Measurements from ENCODE around the gene SCN4B. TPM values are rescaled to one million over a fixed set of nuclear protein-coding genes. Genes with fewer than 3 reads are reported as not detected.

SCN4B gene
- total RNA-seq, 1 experiment from 2014 or later, result not detected

DNA sequence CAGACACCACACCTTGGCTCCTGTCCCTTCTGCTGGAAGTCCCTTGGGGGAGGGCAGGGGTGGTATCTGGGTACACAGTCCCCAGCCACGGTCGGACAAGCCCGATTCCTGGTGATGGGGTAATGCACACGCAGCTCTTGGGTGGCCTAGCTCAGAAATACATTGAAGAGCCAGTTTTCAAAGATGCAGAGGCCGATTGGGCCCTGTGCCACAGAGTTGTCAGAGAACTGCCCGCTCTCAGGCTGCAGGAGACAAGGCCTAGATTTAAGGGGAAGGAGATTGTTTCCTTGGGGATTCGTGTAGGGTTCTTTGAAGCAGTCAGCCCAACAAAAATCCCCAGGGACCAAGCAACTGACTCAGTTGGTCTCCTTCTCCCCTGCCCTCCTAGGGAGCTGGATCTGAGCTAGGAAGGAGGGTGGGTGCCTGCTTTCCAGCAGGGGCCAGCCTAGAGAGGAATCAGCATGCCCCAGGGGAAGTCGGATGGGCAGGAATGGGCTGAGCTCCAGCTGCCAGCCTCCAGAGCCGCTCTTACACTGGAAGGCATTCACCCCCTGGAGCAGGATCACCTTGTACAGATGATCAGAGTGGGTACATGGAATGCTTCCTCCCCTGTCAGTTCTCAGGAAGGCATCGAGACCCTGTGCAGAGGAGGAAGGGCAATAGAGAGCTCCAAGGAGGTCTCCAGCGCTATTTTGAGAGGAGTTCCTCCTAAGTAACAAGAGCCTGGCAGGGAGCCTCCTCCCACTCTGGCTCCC, 3.3 kb upstream of the SCN4B start:
- no TSS peak for BruUV-seq (replicated peaks)
- H3K27ac ChIP-seq, result no peak overlapping the region
- CTCF ChIA-PET, result interaction anchor here (0.8 kb wide), 1 partner anchor 16 kb away, joined by 4 read pairs; no protein-coding TSS in a partner anchor
- no peak overlapping the region for H2AFZ ChIP-seq
- no peak for DNase-seq
- no peaks in the 10 kb centered on the region; the same call in 1 of the 2 replicates for H3K4me1 ChIP-seq (replicated peaks; ENCODE audit: insufficient read depth)
- H3K79me2 ChIP-seq (ENCODE audit: low read depth), result no peaks in the 10 kb centered on the region
- TF ChIP-seq, protein P1, sequence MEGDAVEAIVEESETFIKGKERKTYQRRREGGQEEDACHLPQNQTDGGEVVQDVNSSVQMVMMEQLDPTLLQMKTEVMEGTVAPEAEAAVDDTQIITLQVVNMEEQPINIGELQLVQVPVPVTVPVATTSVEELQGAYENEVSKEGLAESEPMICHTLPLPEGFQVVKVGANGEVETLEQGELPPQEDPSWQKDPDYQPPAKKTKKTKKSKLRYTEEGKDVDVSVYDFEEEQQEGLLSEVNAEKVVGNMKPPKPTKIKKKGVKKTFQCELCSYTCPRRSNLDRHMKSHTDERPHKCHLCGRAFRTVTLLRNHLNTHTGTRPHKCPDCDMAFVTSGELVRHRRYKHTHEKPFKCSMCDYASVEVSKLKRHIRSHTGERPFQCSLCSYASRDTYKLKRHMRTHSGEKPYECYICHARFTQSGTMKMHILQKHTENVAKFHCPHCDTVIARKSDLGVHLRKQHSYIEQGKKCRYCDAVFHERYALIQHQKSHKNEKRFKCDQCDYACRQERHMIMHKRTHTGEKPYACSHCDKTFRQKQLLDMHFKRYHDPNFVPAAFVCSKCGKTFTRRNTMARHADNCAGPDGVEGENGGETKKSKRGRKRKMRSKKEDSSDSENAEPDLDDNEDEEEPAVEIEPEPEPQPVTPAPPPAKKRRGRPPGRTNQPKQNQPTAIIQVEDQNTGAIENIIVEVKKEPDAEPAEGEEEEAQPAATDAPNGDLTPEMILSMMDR (conservative IDR thresholded peaks at IDR 0.05), result no peak
- no peak for TF ChIP-seq EZH2 (IDR thresholded peaks at IDR 0.05; ENCODE audit: low read depth)
- H3K9me3 ChIP-seq (ENCODE audit: insufficient read depth, low read depth), result no peaks in the 10 kb centered on the region
- peaks cover 95% of the 10 kb centered on the region for H3K27me3 ChIP-seq (ENCODE audit: insufficient read depth, low read depth)
- no peaks in the 10 kb centered on the region for H3K36me3 ChIP-seq (ENCODE audit: low read depth)
- 0 out of 2 replicates have a peak overlapping the region, but pooled peaks have one; percentile 30 for H3K4me2 ChIP-seq
- peaks cover 5% of the 10 kb centered on the region; the same call in 1 of the 2 replicates for H3F3A ChIP-seq (ENCODE audit: insufficient read depth, low read depth)
- no peaks in the 10 kb centered on the region for H3K9me2 ChIP-seq (ENCODE audit: insufficient read depth)
- H4K20me1 ChIP-seq (ENCODE audit: insufficient read depth), result no peaks in the 10 kb centered on the region
- intact Hi-C loops (cut with micrococcal nuclease; ENCODE audit: unreplicated experiment), result no loop called here
- no peak overlapping the region for H3K4me3 ChIP-seq
- POLR2A ChIA-PET (ENCODE audit: unreplicated experiment), result no interaction called here

GRCh38 chr11:118154641-118155040, 2.0 kb upstream of the SCN4B start:
- no peak for DNase-seq
- peaks cover 95% of the 10 kb centered on the region for H3K27me3 ChIP-seq (ENCODE audit: insufficient read depth, low read depth)
- POLR2A ChIA-PET (ENCODE audit: unreplicated experiment), result no interaction called here

GRCh38 chr11:118153976-118154375, 1.4 kb upstream of the SCN4B start:
- Histone ChIP-seq H3K36me3 (ENCODE audit: low read depth) (no peaks in the 10 kb centered on the region), H3K27ac (no peak overlapping the region), H3K4me3 (no peak overlapping the region), H2AFZ (no peak overlapping the region), H3K27me3 (ENCODE audit: insufficient read depth, low read depth) (peaks cover 91% of the 10 kb centered on the region), H3K79me2 (ENCODE audit: low read depth) (no peaks in the 10 kb centered on the region), H3K9me3 (ENCODE audit: insufficient read depth, low read depth) (no peaks in the 10 kb centered on the region), H3F3A (ENCODE audit: insufficient read depth, low read depth) (peaks cover 5% of the 10 kb centered on the region; the same call in 1 of the 2 replicates), H3K4me2 (no peak overlapping the region), H3K9me2 (ENCODE audit: insufficient read depth) (no peaks in the 10 kb centered on the region), H4K20me1 (ENCODE audit: insufficient read depth) (no peaks in the 10 kb centered on the region), H3K4me1 (replicated peaks; ENCODE audit: insufficient read depth) (no peaks in the 10 kb centered on the region; the same call in 1 of the 2 replicates)
- ChIA-PET CTCF (no interaction called here), POLR2A (ENCODE audit: unreplicated experiment) (no interaction called here)
- no peak for TF ChIP-seq EZH2 (IDR thresholded peaks at IDR 0.05; ENCODE audit: low read depth)
- TF ChIP-seq, protein P1 (conservative IDR thresholded peaks at IDR 0.05), result no peak
- no TSS peak for BruUV-seq (replicated peaks)
- DNase-seq, result no peak
- intact Hi-C loops (cut with micrococcal nuclease; ENCODE audit: unreplicated experiment), result no loop called here

More at GRCh38 chr11:118154641-118155040, 2.0 kb upstream of the SCN4B start:
- no peak overlapping the region for H3K4me3 ChIP-seq
- BruUV-seq (replicated peaks), result no TSS peak
- H3K36me3 ChIP-seq (ENCODE audit: low read depth), result no peaks in the 10 kb centered on the region
- CTCF ChIA-PET, result no interaction called here
- TF ChIP-seq, protein P1 (conservative IDR thresholded peaks at IDR 0.05), result no peak
- TF ChIP-seq EZH2 (IDR thresholded peaks at IDR 0.05; ENCODE audit: low read depth), result no peak
- no peak overlapping the region for H3K4me2 ChIP-seq
- H3K27ac ChIP-seq, result no peak overlapping the region
- no peaks in the 10 kb centered on the region for H3K9me3 ChIP-seq (ENCODE audit: insufficient read depth, low read depth)
- intact Hi-C loops (cut with micrococcal nuclease; ENCODE audit: unreplicated experiment), result no loop called here
- no peaks in the 10 kb centered on the region for H3K79me2 ChIP-seq (ENCODE audit: low read depth)
- H4K20me1 ChIP-seq (ENCODE audit: insufficient read depth), result no peaks in the 10 kb centered on the region
- no peak overlapping the region for H2AFZ ChIP-seq
- H3K4me1 ChIP-seq (replicated peaks; ENCODE audit: insufficient read depth), result no peaks in the 10 kb centered on the region; the same call in 1 of the 2 replicates
- H3F3A ChIP-seq (ENCODE audit: insufficient read depth, low read depth), result peaks cover 5% of the 10 kb centered on the region; the same call in 1 of the 2 replicates
- no peaks in the 10 kb centered on the region for H3K9me2 ChIP-seq (ENCODE audit: insufficient read depth)

All from PC-9 (cell line).